Right renal cortex interstitium (tissue), 3 donors: ENCODE results near the gene SKIC8. TPM values are rescaled to one million over a fixed set of nuclear protein-coding genes. Genes with fewer than 3 reads are reported as not detected.

Experiments
- DNase-seq, 3 donors: peaks; one replicate each; pipeline ENCODE4 v3.0.0-alpha.2; 2013; ENCODE audit warnings: low read depth in 3 of 3, low spot score in 2 of 3
- polyA plus RNA-seq, 3 donors: library from polyadenylated mRNA; unstranded; fragments of 120-200 nt; gene quantifications; one replicate each; pipeline ENCODE4 v1.2.1, GENCODE V29; 2013; ENCODE audit not compliant: insufficient read length in 3 of 3

SKIC8 gene
- polyA plus RNA-seq, 3 donors: 109 to 121 (median 118) TPM

GRCh38 chr15:78322724-78323521, 23.5 kb upstream of the SKIC8 start:
- no peak for DNase-seq

DNA sequence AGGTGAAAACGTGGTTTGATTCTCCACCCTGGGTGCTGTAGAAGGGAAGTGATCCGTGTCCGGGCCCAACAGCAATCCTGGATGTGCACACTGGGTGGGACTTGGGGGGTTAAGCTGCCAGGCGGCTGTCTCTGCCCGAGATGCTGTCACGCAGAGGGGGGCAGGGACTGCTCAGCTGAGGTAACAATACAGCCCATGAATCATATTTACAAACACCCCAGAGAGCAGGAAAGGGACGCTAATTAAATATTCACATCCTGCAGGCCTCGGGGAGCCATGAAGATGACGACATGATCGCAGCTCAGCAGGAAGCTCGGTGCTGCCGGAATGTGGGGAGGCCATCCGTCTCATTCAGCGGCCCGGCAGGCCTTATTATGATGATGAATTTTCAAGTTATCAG, 22.8 kb upstream of the SKIC8 start:
- DNase-seq: no peak

GRCh38 chr15:78321786-78322185, 22.4 kb upstream of the SKIC8 start:
- no peak for DNase-seq

GRCh38 chr15:78321041-78321570, 21.7 kb upstream of the SKIC8 start:
- DNase-seq: no peak

- no peak for DNase-seq
Observed at GRCh38 chr15:78320183-78320582, 20.8 kb upstream of the SKIC8 start.

DNA sequence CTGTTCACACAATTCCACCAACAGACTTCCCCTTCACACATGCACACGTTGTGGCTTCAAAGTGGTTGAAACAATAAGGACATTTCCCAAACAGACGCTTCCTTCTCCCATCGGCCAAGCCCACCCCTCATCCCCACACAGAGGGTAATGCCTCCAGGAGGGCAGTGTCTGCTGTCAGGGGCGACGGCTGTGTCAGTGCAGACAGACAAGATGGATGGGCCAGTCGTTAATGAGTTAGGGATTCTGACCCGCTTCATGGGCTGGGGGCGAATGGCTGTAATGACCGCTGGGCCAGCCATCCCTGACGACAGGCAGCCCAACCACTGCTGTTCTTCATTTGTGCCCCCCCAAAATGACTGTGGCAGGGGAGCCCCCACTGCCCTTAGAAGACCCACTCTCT, 20.2 kb upstream of the SKIC8 start:
- no peak for DNase-seq

DNA sequence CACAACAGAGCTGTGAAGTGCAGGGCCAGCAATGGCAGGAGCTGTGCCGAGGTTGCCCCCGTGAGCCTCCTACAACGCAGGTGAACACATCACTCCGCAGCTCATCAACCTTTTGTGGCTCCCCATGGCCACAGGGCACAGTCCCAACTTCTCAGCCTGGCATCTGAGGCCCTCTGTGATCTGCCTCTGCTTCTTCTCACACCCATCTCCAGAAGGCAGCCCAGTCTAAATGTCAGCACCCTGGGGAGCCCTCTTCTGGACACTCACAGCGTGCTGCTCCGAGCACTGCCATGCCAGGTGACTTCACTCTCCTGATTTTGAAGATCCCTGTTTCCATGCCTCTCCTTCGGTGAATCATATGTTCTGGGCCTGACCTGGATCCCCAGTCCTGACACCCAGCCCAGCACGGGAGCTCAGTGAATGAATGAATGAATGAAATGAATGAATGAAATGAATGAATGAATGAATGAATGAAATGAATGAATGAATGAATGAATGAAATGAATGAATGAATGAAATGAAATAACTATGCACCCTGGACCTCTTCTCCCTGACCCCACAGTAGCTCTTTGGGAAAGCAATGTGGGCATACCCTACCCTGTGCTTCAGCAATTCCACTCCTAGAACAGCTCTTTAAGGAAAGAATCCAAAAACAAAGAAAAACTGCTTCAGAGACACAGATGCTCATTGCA, 17.9 kb upstream of the SKIC8 start:
- no peak for DNase-seq

DNA sequence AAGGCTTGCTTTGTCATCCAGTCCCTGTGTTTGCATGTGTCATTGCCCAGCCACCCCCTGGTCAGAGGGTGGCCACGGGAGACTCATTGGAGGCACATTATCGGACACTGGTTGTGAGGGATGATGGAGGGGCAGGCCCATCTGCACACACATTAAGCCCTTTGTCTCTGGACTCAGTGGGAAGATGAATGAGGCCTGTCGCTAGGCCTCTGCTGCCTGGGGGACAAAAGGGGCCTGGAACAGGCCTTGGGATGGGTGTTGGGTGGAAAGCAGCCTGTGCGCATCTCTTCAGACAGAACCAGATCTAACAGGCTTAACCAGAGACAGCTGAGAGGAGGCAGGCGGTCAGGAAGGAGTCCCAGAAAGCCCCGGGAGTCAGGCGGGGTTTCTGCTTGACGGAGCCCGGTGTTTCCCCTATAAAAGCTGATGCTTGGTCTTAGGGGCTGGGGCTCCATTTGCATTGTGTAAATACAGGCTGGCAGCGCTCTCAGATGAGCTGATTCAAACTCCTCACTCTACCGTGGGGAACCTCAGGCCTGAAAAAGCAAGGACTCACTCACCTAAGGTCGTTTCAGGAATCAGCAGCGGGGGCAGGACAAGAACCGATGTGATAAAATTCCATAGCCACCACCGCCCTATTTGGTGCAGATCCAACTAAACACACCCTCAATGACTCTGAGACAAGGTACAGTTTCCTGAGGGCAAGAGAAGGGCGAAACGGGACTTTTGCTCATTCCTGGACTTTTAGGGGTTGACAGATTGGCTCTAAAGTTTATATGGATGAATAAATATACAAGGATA, 17.1 kb upstream of the SKIC8 start:
- DNase-seq: no peak

DNA sequence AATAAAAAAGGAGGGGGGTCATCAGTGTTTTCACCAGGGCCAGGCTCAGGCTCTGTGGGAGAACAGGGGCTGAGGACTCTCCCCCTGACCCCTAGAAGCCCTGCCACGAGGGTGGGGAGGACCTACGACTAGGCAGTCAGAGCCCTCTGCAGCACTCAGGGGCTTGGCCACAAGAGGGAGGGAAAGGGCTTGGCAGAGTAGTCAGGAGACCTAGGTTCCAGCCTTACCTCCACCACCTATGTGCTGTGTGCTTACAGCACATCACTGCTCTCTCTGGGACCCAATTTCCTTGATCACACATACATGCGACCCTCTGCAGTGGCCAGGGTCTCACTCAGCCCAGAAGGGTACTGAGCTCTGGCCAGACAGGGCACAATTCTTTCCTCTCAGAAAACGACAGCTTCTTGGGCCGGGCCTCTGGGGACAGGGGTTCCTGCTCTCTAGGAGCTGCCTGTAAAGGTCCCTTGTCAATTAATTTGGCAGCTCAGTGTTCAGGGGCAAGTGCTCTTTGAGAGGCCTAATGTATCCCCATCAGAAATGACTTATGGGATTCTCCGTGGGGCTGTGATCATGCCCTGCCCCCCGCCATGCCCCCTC, 16.4 kb upstream of the SKIC8 start:
- no peak for DNase-seq

GRCh38 chr15:78314181-78314581, 14.8 kb upstream of the SKIC8 start:
- no peak for DNase-seq

DNA sequence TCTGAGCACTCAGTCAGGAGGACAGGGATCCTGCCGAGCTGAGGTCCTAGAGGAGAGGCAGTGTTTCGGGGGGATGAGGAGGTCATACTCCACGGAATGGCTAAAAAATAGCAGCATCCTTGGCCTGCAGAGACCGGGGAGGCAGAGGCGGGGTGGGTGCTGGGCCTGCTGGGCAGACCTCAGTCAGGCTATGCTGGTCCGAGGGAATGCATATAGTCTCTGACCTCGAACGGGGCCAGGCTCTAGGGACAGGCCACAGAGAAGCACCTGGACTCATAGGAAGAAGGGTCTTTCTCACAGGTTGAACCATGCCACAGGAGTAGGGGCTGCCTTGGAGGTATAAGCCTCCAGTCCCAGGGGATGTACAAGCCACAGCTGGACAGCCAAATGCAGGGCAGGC, 14.0 kb upstream of the SKIC8 start:
- DNase-seq: no peak

- DNase-seq: no peak
Observed at GRCh38 chr15:78312957-78313356, 13.5 kb upstream of the SKIC8 start.

- no peak for DNase-seq
Observed at GRCh38 chr15:78312536-78312935, 13.1 kb upstream of the SKIC8 start.

GRCh38 chr15:78311292-78311691, 11.9 kb upstream of the SKIC8 start:
- DNase-seq: no peak

GRCh38 chr15:78308422-78309032, 9.1 kb upstream of the SKIC8 start:
- DNase-seq: peak in 2 of 3 donors; percentile 49 to 52

DNA sequence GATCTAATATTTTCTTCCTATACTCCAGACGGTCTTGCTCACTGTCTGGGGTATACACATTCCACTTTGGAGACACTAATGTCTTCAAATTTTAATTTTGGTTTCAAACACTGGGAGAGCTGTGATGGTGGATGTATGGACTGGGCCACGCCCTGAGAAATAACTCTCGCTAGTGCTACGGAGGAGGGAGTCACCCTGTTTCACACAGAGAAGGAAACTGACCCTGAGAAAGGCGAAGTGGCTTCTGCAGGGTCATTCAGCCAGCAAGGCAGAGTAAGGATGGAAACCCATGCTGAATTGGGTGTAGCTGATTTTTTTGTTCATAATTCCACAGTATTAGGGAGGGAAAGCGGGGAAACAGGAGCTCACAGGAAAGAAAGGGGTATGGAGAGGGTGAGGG, 8.6 kb upstream of the SKIC8 start:
- no peak for DNase-seq

DNA sequence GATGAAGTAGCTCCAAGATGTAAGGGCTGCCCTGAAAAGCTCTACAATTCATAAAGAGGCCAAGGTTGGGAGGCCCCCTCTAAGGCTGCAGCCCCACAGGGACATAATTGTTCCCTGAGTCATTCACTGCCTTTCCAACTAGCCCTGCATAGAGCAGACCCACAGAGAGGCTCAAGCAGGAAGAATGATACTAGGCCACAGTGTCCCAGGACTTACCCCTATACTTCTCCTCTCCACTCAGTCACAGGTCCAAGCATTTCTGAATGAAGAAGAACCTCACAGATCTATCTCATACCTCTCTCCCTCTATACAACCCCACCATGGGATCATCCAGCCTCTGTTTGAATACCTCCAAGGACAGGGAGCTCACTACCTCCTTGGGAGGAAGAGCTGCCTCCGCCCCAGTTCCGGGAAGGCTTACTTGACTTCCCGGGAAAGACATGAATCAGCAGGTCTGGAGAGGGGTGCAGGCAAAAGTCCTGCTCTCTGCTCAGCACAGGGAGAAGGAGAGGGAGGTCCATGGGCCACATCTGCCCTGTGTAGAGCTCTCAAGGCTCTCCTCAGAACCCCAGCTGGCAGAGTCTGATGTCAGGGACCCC, 6.9 kb upstream of the SKIC8 start:
- DNase-seq: no peak

DNA sequence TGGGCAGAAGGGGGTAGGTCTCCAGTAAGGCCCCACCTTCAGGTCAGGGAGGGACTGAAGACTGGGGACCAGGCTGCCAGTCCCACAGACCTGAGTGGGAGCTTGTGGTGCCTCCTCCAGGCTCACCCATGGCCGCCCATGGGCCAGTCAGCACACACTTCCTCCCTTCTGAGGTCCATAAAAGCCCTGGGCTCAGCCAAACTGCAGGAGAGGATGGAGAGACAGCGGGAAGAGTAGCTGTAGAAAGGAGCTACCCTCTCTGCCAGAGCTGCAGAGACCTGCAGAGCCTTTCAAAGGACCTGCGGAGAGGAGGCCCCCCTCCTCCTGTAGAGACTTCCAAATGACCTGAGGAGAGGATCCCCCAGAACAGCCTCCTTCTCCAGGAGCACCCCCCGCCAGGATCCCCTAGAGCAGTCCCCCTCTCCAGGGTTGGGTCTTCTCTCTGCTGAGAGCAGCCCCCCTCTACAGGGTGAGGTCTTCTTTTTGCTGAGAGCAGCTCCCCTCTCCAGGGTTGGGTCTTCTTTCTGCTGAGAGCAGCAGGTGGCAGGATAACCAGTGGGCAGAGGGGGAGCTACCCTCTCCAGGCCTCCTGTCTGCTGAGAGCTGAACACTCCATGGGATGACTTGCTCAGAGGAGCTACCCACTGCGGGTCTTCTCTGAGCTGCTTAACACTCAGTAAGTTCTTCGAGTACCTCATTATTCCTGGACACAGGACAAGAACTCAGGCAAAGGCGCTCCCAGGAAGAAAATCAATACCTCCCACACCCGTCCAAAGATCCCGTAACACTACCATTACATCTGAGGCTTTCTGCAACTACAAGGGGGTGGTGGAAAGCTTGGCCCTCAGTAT, 5.0 kb upstream of the SKIC8 start:
- DNase-seq: no peak
